Frontal cortex (tissue), 4 donors: ENCODE results near the gene TRERF1. TPM values are rescaled to one million over a fixed set of nuclear protein-coding genes. Genes with fewer than 3 reads are reported as not detected.
A peak's percentile ranks its signal among the peaks of the same experiment; 100 is the strongest.

Experiments used
- DNase-seq, 2 donors: peaks; one replicate each; pipeline ENCODE4 v3.0.0; 2012; ENCODE audit warnings: low spot score in 2 of 2
- FAIRE-seq: peaks from 2 replicates; lab custom pipeline; 2012; peaks lifted over from hg19 to GRCh38; lab: Jason Lieb, UNC
- total RNA-seq: library from RNA; depleted of rRNA; stranded (reverse); fragments of >200 nt; gene quantifications from one replicate; pipeline ENCODE4 v1.2.3, GENCODE V29; 2014
- donor health status: control.
- donor health status: control.
- donor health status: control.

The TRERF1 gene
- total RNA-seq, 1 donor from 2014 or later: 2.9 TPM

GRCh38 chr6:42400886-42401612 is 50.7 kb downstream of the TRERF1 start:
- no peak for FAIRE-seq
- DNase-seq: no peak

GRCh38 chr6:42400061-42400760 is 51.5 kb downstream of the TRERF1 start:
- FAIRE-seq (no peak), DNase-seq (no peak)

GRCh38 chr6:42396720-42397119 is 55.0 kb downstream of the TRERF1 start:
- no peak for DNase-seq

GRCh38 chr6:42394881-42395620 is 56.7 kb downstream of the TRERF1 start:
- peak in 1 of 2 donors; percentile 15 for DNase-seq
- FAIRE-seq: no peak

More at GRCh38 chr6:42396720-42397119, 55.0 kb downstream of the TRERF1 start:
- FAIRE-seq: no peak

GRCh38 chr6:42394151-42394550 is 57.6 kb downstream of the TRERF1 start:
- no peak for FAIRE-seq
- DNase-seq: no peak

- no peak for FAIRE-seq
- no peak for DNase-seq
Measured at GRCh38 chr6:42393339-42393738, 58.4 kb downstream of the TRERF1 start.

- DNase-seq: no peak
- no peak for FAIRE-seq
Measured at GRCh38 chr6:42392833-42393232, 58.9 kb downstream of the TRERF1 start.

- DNase-seq: no peak
- FAIRE-seq: no peak
Measured at GRCh38 chr6:42391441-42391840, 60.3 kb downstream of the TRERF1 start.

- FAIRE-seq (no peak), DNase-seq (no peak)
Measured at GRCh38 chr6:42390228-42390934, 61.3 kb downstream of the TRERF1 start.

GRCh38 chr6:42389736-42390135 is 62.0 kb downstream of the TRERF1 start:
- DNase-seq (no peak), FAIRE-seq (no peak)

- FAIRE-seq (no peak), DNase-seq (no peak)
Measured at GRCh38 chr6:42388046-42388445, 63.7 kb downstream of the TRERF1 start.

GRCh38 chr6:42387336-42387735 is 64.4 kb downstream of the TRERF1 start:
- FAIRE-seq (no peak), DNase-seq (no peak)

- DNase-seq: no peak
- FAIRE-seq: no peak
Measured at GRCh38 chr6:42385339-42385738, 66.4 kb downstream of the TRERF1 start.

GRCh38 chr6:42383421-42384205 is 68.1 kb downstream of the TRERF1 start:
- no peak for DNase-seq
- no peak for FAIRE-seq

- no peak for DNase-seq
- FAIRE-seq: no peak
Measured at GRCh38 chr6:42381850-42382249, 69.9 kb downstream of the TRERF1 start.

GRCh38 chr6:42380228-42380979 is 71.3 kb downstream of the TRERF1 start:
- DNase-seq (no peak), FAIRE-seq (no peak)

GRCh38 chr6:42378536-42378935 is 73.2 kb downstream of the TRERF1 start:
- DNase-seq: no peak
- no peak for FAIRE-seq

- no peak for DNase-seq
- no peak for FAIRE-seq
Measured at GRCh38 chr6:42378125-42378524, 73.6 kb downstream of the TRERF1 start.
